ENCODE data around the gene GRK1. TPM values are rescaled to one million over a fixed set of nuclear protein-coding genes. Genes with fewer than 3 reads are reported as not detected.

The GRK1 gene
- total RNA-seq, 1 experiment from 2014 or later, result not detected

DNA sequence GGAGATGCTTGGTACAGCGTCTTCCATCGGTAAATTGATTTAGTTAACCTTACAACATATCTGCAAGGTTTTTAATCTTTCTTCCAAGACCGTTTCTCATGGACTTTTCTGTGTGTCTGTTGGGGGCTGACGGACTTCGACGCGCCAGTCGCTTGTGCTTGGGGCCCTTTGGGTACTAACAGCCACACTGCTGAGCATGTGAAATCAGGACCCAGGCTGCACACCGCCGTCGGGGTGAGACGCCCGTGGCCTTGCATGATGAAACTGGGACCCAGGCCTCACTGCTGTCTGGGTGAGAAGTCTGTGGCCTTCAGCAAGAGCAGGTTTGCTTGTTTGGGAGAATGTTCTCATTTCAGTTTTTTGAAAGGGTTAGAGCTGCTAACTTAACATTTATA lies 18.8 kb upstream of the GRK1 start:
- no peak for DNase-seq (ENCODE audit: low read depth)

DNA sequence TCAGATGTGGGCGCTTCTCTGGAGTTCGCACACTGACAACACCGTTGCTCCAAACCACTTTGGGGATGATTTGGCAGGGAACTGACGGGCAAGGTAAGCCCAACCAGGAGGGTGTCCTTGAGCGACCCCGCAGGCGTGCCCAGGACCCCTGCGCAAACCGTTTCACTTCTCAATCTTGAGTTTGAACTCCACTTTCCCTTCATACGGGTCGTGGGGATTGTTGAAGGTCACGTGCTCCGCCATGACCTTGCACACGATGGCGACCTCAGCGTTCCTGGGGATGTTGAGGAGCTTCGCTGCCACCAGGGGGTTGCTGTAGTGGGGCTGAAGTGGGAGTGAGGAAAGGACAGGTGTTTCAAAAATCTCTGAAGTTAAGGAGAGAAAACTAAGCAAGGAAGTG lies 17.8 kb upstream of the GRK1 start:
- DNase-seq (ENCODE audit: low read depth), result no peak

- no peak for DNase-seq (ENCODE audit: low read depth)
Measured at GRCh38 chr13:113650275-113650674, 16.7 kb upstream of the GRK1 start.

DNA sequence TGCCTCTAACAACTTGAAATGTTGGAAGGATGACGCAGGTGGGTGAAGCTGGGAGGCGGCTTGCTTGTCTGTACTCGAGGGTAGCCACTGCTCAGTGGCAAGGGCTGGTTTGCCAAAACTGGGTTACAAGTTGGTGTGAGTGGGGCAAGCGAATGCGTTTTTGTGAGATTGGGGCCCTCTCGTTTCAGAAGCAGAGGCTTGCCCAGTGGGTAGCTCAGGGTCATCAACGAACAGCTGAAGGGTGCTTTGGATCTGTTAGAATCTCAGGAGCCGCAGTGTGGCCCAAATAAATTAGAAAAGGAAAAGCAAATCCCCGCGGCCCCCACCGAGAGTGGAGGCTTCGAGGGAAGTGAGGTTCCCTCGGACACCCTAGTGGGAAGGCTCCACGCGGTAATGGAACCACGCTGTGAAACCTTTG lies 16.3 kb upstream of the GRK1 start:
- DNase-seq (ENCODE audit: low read depth), result no peak

DNA sequence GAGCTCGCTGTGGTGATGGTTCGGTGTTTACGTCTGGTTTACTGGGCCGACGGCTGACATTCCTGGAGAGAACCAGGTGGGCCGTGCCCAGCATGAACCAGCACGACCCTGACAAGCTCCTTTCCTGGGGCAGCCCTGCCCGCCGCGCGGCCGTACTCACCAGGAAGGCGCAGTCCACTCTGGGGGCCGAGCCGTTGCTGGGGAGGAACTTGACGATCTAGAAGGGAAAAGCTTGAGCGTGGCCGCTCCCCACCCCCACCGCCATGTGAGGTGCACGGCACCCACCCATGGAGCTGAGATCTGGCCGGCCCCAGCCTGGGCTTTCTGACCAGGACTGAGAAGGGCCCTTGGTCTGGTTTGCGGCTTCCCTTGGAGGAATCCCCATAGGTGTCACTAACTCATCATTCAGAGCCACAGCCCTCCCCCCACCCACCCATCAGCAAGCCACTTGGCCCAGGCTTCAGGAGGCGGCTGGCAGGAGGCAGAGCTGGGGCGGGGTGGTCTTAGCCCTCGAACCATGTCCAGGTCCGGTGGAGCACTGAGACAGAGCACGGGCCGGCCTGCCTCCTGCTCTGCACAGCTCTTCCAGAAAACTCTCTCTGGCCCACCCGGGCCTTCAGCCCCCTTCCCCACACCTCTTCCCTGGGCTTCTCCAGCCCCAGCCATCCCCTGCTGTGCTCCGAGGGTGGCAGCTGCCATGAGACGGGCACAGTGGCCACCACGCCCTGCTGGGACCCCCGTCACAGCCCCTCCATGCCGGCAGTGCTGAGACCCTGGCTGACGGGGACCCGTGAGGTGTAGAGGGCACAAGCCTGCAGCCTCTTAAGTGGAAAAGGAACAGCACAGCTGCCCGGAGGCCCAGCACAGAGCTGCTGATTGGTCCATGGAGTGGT lies 15.3 kb upstream of the GRK1 start:
- no peak for DNase-seq (ENCODE audit: low read depth)

- DNase-seq (ENCODE audit: low read depth), result no peak
Measured at GRCh38 chr13:113652404-113653263, 14.4 kb upstream of the GRK1 start.

- DNase-seq (ENCODE audit: low read depth), result peak; percentile 10
Measured at GRCh38 chr13:113653264-113654174, 13.5 kb upstream of the GRK1 start.

- no peak for DNase-seq (ENCODE audit: low read depth)
Measured at GRCh38 chr13:113654175-113654560, 12.9 kb upstream of the GRK1 start.

DNA sequence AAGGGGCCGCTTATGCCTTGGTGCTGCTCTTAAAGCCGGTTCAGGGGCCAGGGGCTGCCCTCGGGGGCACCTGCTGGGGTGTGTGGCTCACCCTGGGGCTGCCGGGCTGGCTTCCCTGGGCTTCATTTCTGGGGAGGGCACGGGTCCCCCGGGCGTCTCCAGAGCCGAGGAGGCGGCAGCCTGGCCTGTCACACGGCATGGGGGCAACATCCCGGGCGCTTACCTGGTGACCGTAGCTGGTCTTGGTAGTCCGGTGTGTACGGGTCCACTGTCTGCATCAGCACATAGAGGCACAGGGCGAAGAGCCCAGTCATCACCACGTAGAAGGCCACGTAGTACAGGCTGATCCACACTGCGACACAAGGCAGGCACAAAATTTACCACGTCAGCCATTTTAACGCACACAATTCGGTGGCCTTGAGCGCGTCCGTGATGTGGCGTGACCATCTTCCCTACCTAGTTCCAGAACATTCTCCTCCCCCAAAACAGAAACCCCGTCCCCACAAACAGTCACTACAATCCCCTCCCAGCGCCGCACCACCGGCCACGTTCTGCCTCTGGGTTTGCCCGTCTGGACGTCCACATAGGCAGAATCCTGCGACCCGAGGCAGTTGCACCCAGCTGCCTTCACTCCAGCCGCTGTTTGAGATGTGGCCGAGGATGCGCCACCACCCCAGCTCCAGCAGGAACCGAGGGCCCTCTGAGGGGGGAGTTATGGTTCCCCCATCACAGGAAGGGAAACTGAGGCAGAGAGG lies 12.3 kb upstream of the GRK1 start:
- no peak for DNase-seq (ENCODE audit: low read depth)

DNA sequence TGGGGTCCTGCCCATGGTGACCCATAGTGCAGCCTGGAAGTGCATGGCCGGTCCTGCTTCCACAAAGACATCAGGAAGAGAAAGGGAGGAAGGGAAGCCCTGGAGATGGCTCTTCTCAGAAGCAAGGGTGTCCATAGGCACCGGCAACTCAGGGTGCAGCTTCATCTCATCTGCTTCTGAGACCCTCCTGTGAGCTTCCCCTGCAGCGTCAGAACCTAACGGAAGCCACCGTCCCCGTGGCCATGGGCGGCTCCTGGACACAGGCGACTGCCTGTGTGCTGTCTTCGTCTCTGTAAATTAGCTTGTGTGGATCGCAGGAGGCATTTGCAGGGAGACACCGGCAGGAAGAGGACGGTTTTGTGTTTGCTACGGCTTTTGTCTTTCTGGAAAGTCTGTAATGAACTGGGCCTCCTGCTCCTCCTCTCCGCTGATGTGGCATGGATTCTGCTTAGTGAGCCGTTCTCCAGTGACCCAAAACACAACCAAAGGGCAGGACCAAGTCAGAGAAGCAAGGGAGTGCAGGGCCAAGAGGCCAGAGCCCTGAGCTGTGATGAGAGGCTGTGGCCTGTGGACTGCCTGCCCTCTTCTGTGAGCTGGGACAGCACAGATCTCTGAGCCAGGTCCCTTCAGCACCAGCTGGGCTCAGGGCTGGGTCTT lies 11.5 kb upstream of the GRK1 start:
- DNase-seq (ENCODE audit: low read depth), result no peak

DNA sequence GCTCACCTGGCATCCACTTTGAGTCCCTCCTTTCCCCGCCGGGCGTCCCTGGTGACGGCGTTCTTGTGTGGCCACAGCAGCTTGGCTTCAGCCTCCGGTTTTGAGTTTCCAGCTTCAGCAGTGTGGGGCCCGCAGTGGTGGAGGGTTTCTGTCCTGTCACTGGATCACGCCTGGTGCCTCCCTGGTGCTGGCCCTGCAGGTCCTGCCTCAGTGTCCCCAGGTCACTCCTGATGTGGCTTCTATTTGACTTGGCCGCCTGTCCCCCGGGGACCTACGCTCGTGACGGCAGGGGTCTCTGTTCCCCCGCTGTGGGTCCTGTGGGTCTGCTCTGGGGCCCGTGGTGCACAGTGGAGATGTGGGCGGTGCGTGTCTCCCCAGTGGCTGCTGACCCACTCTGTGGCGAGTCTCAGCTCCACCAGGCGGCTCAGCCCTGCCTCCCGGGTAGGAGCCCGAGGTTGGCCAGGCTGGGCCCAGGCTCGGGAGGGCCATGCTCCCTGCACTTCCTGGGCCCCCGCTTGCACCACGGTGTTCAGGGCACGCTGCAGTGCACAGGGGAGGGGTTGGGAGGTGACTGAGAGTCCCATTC lies 10.9 kb upstream of the GRK1 start:
- no peak for DNase-seq (ENCODE audit: low read depth)

GRCh38 chr13:113656831-113657671 lies 10.0 kb upstream of the GRK1 start:
- no peak for DNase-seq (ENCODE audit: low read depth)

DNA sequence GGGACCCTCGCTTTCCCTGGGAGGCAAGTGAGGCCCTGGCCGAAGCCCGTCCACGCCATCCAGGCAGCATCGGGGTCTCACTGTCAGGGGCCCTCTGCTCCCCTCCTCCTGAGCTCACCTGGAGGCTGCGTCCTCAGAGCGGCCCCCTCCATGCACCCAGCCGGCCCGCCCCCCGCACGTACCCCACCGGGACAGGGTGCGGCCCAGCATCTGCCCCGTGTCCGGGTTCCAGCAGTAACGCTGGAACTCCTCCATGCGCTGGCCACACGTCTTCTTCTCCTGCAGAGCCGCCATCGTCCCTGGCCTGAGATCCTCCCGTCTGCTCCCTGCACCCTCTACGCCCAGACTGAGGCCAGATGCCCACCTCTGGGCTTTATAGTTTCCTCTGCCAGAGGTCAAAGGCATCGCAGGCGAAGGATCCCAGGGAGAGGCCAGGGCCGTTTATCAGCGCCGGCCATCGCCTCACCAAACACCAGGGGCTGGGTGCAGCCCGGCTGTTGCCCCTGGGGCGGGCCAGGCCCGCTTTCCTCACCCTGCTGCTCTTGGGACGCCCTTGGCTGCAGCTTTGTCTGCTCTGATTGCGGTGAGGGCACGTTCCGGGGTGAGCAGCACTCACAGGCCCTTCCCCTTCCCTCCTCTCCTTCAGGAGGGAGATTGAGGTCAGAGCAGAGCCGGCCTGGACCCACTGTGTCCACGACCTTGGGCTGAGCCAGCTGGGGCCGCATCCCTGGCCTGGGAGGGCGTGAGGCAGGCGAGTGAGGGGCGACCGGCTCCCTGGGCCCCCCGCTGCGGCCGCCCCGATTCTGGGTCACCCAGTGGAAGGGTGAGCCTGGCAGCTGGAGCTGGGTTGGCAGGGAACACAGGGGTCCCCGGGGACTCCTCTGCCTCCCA lies 8.9 kb upstream of the GRK1 start, which contains the start of gene ATP4B:
TSS of gene ATP4B (minus strand) at position 348 of the 891 bp plus-strand sequence. CDS start at position 294, 54 bp downstream.
- DNase-seq (ENCODE audit: low read depth), result no peak

DNA sequence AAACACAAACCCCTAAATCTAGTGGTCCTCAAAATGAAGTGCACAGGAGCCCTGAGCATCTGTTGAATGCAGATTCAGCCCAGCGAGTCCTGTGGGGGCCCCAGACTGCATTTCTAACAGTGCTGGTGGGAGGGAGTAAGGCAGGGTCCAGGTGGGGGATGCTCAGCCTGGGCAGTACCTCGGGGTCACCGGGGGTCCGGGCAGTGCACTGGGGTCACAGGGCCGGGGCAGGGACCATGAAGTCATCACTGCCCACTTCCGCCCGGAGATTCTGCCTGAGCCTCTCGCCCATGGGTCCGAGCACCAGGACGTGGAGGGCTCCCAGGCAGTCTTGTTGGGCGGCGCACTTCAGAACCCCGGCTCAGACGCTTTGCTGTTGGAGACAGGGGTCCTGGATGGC lies 8.2 kb upstream of the GRK1 start:
- no peak for DNase-seq (ENCODE audit: low read depth)

GRCh38 chr13:113659337-113659736 lies 7.7 kb upstream of the GRK1 start:
- no peak for DNase-seq (ENCODE audit: low read depth)

DNA sequence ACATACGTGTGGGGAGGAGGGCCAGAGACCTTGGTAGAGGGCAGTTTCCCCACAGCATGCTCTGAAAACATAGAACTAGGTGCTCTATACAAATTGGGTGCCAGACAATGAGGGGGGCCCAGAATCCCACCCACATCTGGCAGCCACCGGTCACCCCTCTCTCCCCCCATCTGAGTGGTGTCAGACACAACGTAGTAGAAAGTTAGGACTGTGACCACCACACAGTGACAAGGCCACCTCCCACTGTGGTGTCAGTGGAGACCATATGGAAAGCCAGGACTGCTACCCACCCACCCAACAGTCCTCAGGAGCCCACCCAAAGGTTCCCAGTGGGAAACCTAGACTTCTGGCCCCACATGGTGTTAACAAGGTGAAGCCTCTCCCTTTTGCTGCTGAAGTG lies 7.0 kb upstream of the GRK1 start:
- no peak for DNase-seq (ENCODE audit: low read depth)

DNA sequence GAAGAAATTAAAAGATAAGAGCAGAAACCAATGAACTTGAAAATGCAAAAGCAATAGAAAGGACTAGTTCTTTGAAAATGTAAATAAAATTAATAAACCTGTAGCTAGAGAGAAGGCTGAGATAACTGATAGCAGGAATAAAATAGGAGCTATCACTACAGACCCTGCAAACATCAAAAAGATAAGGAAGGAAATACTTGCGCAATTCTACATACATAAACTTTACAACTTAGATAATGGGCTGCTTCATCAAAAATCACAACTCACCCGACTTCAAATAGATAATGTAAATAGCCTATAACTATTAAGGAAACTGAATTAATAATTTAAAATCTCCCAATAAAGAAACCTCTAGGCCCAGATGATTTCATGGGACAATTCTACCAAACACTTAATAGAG lies 5.5 kb upstream of the GRK1 start:
- no peak for DNase-seq (ENCODE audit: low read depth)

DNA sequence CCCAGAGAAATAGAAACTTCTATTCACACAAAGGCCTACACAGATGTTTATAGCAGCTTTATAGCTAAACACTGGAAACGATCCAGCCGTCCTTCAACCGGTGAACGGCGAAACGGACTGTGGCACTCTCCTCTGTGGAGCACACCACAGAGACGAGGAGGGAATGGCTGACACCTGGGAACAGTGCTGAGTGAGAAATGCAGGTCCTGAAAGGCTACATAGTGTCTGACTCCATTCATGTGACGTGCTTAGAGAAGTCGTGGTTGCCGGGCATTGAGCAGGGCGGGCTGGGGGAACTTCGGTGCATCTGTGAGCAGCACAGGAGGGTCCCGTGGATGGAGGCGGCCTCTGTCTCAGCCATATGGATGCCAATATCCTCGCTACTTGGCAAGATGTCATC lies 3.1 kb upstream of the GRK1 start:
- no peak for DNase-seq (ENCODE audit: low read depth)

Data from HT1080 (cell line).